ENCODE results near the gene CD59.

DNA sequence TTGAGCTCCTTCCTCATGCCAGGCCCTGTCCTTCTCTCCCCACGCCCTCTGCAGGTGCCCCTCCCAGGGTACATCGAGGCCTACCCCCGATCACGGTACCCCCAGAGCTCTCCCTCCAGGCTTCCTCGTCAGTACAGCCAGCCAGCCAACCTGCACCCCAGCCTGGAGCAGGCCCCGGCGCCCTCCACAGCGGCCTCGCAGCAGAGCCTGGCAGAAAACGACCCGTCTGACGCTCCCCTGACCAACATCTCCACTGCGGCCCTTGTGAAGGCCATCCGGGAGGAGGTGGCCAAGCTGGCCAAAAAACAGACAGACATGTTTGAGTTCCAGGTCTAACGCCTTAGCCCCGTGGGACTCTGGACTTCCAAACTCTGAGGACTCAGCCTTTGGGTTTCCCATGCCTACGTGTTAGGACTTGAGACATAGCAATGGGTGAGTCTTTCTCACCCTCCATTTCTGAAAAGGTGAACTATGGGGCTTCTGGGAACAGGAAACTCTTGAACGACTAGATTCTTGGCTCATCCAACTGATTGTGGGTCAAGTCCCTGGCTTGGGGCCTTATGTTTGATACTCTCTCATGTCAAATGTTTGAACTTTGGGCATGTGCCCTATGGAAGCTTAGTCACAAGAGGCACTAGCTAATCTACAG lies 68.3 kb downstream of the CD59 start:
- TF ChIP-seq POLR2A (IDR thresholded peaks at IDR 0.05) (no peak), POLR2AphosphoS5 (IDR thresholded peaks at IDR 0.05) (no peak), EP300 (IDR thresholded peaks at IDR 0.05) (no peak)
- TF ChIP-seq, protein P1, sequence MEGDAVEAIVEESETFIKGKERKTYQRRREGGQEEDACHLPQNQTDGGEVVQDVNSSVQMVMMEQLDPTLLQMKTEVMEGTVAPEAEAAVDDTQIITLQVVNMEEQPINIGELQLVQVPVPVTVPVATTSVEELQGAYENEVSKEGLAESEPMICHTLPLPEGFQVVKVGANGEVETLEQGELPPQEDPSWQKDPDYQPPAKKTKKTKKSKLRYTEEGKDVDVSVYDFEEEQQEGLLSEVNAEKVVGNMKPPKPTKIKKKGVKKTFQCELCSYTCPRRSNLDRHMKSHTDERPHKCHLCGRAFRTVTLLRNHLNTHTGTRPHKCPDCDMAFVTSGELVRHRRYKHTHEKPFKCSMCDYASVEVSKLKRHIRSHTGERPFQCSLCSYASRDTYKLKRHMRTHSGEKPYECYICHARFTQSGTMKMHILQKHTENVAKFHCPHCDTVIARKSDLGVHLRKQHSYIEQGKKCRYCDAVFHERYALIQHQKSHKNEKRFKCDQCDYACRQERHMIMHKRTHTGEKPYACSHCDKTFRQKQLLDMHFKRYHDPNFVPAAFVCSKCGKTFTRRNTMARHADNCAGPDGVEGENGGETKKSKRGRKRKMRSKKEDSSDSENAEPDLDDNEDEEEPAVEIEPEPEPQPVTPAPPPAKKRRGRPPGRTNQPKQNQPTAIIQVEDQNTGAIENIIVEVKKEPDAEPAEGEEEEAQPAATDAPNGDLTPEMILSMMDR (IDR thresholded peaks at IDR 0.05), result no peak

All from suprapubic skin (tissue), 4 donors.